Measurements from ENCODE around the gene ATG7.
"Not testable (repeated sequence)": the region's sequence is repeated elsewhere in the genome, so short reads cannot be mapped to it uniquely, and the experiment has no call there.

The ATG7 gene

DNA sequence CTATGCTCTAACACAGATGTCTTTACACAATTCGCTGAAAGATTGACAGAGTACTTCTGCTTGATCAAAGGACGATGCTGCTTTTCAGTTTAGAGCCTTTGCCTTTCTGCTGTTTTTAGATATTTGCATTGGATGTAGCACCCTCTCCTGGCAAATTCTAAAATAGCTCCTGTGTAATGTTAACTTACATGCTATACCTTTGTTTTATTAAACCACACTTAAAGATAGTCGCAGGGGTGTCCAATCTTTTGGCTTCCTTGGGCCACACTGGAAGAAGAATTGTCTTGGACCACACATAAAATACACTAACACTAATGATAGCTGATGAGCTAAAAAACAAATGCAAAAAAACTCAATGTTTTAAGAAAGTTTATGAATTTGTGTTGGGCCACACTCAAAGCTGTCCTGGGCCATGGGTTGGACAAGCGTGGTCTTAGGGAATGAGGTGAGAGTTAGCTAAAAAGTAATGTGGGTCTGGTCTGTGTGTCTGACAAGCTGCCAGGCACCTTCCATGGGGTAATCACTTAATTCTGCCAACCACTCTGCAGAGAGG lies 62.9 kb downstream of the ATG7 start:
- no peaks in the 10 kb centered on the region for H3K36me3 ChIP-seq (ENCODE audit: insufficient read depth, low read length)
- H3K9me3 ChIP-seq (ENCODE audit: low read depth, low read length), result no peaks in the 10 kb centered on the region
- H3K9ac ChIP-seq (ENCODE audit: insufficient read length), result no peak overlapping the region
- peak; percentile 12 for DNase-seq (ENCODE audit: low read depth, low spot score)
- TF ChIP-seq EZH2 (IDR thresholded peaks at IDR 0.05), result no peak
- no peak for TF ChIP-seq POLR2AphosphoS5 (IDR thresholded peaks at IDR 0.05; ENCODE audit: borderline replicate concordance, low read depth, low read length)
- no peak for TF ChIP-seq FOXP2 (optimal IDR thresholded peaks at IDR 0.05; ENCODE audit: control extremely low read depth, extremely low read length, insufficient read depth)
- no peak overlapping the region for H3K4me3 ChIP-seq
- no peak overlapping the region for H3K27ac ChIP-seq

DNA sequence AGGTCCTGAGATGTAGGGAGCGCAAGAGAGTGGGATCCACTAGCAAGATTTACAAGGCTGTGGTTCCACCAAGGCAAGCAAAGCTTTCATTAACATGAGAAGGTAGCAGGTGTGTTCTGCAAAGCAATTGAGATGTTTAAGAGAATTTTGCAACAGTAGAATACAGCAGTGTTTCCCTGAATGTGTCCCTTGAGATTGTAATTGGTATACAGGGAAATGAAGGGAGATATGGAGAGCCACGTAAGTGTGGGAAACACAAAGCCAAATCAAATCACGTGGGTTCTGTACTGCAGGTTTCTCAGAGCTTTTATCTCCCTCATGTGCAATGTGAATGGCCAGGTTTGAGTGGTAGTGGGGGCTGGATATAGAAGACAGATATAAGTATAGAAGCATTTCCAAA lies 67.3 kb downstream of the ATG7 start:
- Histone ChIP-seq H3K9me3 (ENCODE audit: low read depth, low read length) (no peaks in the 10 kb centered on the region), H3K36me3 (ENCODE audit: insufficient read depth, low read length) (no peaks in the 10 kb centered on the region), H3K27ac (no peak overlapping the region), H3K9ac (ENCODE audit: insufficient read length) (no peak overlapping the region), H3K4me3 (no peak overlapping the region)
- TF ChIP-seq EZH2 (IDR thresholded peaks at IDR 0.05) (no peak), POLR2AphosphoS5 (IDR thresholded peaks at IDR 0.05; ENCODE audit: borderline replicate concordance, low read depth, low read length) (no peak), FOXP2 (optimal IDR thresholded peaks at IDR 0.05; ENCODE audit: control extremely low read depth, extremely low read length, insufficient read depth) (no peak)
- no peak for DNase-seq (ENCODE audit: low read depth, low spot score)

DNA sequence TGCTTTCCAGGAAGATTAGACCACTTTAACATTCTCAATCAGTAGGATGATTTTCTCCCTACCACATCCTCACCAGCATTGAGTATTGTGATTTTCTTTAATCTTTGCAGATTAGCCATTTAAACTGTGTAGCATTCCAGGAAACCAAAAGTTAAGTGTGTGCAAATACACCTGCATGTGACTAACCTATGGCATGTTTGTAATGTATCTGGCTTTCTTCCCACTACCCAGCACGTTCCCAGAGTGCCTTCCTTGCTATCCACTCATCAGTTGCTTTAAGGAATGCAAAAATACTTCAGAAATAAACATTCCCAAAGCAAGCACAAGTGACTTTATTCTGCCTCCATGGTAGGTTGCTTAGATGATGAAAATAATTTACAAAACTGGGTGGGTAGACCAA lies 74.2 kb downstream of the ATG7 start:
- H3K4me3 ChIP-seq, result no peak overlapping the region
- no peak for DNase-seq (ENCODE audit: low read depth, low spot score)
- peaks cover 8% of the 10 kb centered on the region; the same call in 1 of the 2 replicates for H3K36me3 ChIP-seq (ENCODE audit: insufficient read depth, low read length)
- TF ChIP-seq EZH2 (IDR thresholded peaks at IDR 0.05) (no peak), FOXP2 (optimal IDR thresholded peaks at IDR 0.05; ENCODE audit: control extremely low read depth, extremely low read length, insufficient read depth) (no peak), POLR2AphosphoS5 (IDR thresholded peaks at IDR 0.05; ENCODE audit: borderline replicate concordance, low read depth, low read length) (no peak)
- no peak overlapping the region for H3K27ac ChIP-seq
- no peaks in the 10 kb centered on the region for H3K9me3 ChIP-seq (ENCODE audit: low read depth, low read length)
- no peak overlapping the region for H3K9ac ChIP-seq (ENCODE audit: insufficient read length)

DNA sequence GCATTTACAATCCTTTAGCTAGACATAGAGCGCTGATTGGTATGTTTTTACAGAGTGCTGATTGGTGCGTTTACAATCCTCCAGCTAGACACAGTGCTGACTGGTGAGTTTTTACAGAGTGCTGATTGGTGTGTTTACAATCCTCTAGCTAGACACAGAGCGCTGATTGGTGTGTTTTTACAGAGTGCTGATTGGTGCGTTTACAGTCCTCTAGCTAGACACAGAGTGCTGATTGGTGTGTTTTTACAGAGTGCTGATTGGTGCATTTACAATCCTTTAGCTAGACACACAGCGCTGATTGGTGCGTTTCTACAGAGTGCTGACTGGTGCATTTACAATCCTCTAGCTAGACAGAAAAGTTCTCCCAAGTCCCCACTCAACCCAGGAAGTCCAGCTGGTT lies 76.7 kb downstream of the ATG7 start:
- not testable (repeated sequence) for H3K4me3 ChIP-seq; DNase-seq (ENCODE audit: low read depth, low spot score); H3K9me3 ChIP-seq (ENCODE audit: low read depth, low read length); H3K9ac ChIP-seq (ENCODE audit: insufficient read length); H3K36me3 ChIP-seq (ENCODE audit: insufficient read depth, low read length); H3K27ac ChIP-seq

DNA sequence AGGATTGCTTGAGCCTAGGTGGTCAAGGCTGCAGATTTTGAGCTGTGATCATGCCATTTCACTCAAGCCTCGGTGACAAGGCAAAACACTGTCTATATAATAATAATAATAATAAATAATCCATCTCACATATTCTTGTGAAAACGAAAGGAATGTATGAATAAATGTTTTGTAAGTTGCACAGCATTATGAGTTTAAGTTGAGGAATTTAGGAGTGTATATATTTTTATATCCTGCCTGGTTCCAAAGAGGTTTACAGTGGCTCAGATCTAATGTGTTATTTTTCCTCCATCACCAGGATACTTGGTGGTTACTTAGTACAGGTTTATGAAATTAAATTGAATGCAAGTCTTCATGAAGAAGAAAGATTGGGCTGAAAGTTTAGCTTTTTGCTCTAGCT lies 77.2 kb downstream of the ATG7 start:
- no peak overlapping the region for H3K4me3 ChIP-seq
- DNase-seq (ENCODE audit: low read depth, low spot score), result no peak
- TF ChIP-seq FOXP2 (optimal IDR thresholded peaks at IDR 0.05; ENCODE audit: control extremely low read depth, extremely low read length, insufficient read depth) (no peak), EZH2 (IDR thresholded peaks at IDR 0.05) (no peak), POLR2AphosphoS5 (IDR thresholded peaks at IDR 0.05; ENCODE audit: borderline replicate concordance, low read depth, low read length) (no peak)
- H3K27ac ChIP-seq, result no peak overlapping the region
- no peak overlapping the region for H3K9ac ChIP-seq (ENCODE audit: insufficient read length)
- H3K36me3 ChIP-seq (ENCODE audit: insufficient read depth, low read length), result peaks cover 8% of the 10 kb centered on the region; the same call in 1 of the 2 replicates
- no peaks in the 10 kb centered on the region for H3K9me3 ChIP-seq (ENCODE audit: low read depth, low read length)

DNA sequence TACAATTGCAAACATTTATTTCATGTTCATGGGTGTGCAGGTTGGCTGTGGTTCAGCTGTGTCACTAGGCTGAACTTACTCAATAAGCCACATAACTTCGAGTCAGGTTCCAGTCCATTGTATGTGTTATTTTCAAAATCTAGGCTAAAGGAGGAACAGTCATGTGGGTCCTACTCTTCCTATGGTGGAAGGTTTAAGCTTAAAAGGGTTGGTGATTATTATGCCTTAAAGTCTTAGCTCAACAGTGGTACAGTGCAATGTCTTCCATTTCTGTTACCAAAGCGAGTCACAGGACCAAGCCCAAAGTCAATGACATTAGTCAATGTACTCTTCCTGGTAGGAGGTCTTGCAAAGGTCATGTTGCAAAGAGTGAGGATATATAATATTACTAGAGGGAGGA lies 78.2 kb downstream of the ATG7 start:
- peaks cover 8% of the 10 kb centered on the region; the same call in 1 of the 2 replicates for H3K36me3 ChIP-seq (ENCODE audit: insufficient read depth, low read length)
- no peak overlapping the region for H3K9ac ChIP-seq (ENCODE audit: insufficient read length)
- TF ChIP-seq FOXP2 (optimal IDR thresholded peaks at IDR 0.05; ENCODE audit: control extremely low read depth, extremely low read length, insufficient read depth) (no peak), EZH2 (IDR thresholded peaks at IDR 0.05) (no peak), POLR2AphosphoS5 (IDR thresholded peaks at IDR 0.05; ENCODE audit: borderline replicate concordance, low read depth, low read length) (no peak)
- H3K27ac ChIP-seq, result no peak overlapping the region
- no peaks in the 10 kb centered on the region for H3K9me3 ChIP-seq (ENCODE audit: low read depth, low read length)
- no peak for DNase-seq (ENCODE audit: low read depth, low spot score)
- no peak overlapping the region for H3K4me3 ChIP-seq

DNA sequence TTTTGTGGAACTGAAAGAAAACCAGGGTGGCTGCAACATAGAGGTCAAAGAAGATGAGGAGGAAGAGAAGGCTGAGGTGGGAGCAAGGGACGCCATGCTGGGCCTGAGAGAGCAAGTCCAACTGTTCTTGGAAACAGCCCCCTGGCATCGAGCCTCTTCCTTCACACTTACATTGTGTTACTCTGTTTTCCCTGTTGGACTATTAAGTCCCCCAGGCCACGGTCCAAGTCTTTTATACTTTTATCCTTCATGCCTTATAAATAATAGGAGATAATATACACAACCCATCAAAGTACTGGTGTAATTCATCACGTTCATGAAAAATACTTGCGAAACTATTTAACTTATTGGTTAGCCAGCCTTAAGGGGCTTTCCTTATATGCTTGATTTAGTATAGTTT lies 79.3 kb downstream of the ATG7 start:
- Histone ChIP-seq H3K9ac (ENCODE audit: insufficient read length) (no peak overlapping the region), H3K9me3 (ENCODE audit: low read depth, low read length) (no peaks in the 10 kb centered on the region), H3K27ac (no peak overlapping the region), H3K4me3 (no peak overlapping the region), H3K36me3 (ENCODE audit: insufficient read depth, low read length) (peaks cover 8% of the 10 kb centered on the region; the same call in 1 of the 2 replicates)
- TF ChIP-seq EZH2 (IDR thresholded peaks at IDR 0.05) (no peak), FOXP2 (optimal IDR thresholded peaks at IDR 0.05; ENCODE audit: control extremely low read depth, extremely low read length, insufficient read depth) (no peak)
- no peak for DNase-seq (ENCODE audit: low read depth, low spot score)

DNA sequence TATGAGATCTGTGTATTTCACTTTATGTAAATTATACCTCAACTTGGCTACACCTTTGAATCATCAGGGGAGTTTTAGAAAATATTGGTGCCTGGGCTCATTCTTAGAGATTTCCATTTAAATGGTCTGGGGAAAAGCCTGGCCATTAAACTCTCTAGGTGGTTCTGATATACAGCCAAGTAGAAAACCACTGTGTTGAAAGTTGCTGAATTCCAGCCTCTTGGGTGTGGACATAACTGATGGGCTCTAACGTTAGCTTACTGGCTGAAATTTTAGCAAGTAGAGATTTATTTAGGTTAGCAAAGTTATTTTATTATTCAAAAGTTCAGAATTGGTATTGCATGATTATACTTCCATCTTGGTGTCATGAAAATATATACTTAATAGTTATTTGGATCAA lies 84.1 kb downstream of the ATG7 start:
- no peak for DNase-seq (ENCODE audit: low read depth, low spot score)
- no peak overlapping the region for H3K9ac ChIP-seq (ENCODE audit: insufficient read length)
- no peak overlapping the region for H3K27ac ChIP-seq
- no peak for TF ChIP-seq FOXP2 (optimal IDR thresholded peaks at IDR 0.05; ENCODE audit: control extremely low read depth, extremely low read length, insufficient read depth)
- no peak for TF ChIP-seq POLR2AphosphoS5 (IDR thresholded peaks at IDR 0.05; ENCODE audit: borderline replicate concordance, low read depth, low read length)
- TF ChIP-seq EZH2 (IDR thresholded peaks at IDR 0.05), result no peak
- H3K4me3 ChIP-seq, result no peak overlapping the region
- peaks cover 5% of the 10 kb centered on the region; the same call in 1 of the 2 replicates for H3K36me3 ChIP-seq (ENCODE audit: insufficient read depth, low read length)
- no peaks in the 10 kb centered on the region for H3K9me3 ChIP-seq (ENCODE audit: low read depth, low read length)

DNA sequence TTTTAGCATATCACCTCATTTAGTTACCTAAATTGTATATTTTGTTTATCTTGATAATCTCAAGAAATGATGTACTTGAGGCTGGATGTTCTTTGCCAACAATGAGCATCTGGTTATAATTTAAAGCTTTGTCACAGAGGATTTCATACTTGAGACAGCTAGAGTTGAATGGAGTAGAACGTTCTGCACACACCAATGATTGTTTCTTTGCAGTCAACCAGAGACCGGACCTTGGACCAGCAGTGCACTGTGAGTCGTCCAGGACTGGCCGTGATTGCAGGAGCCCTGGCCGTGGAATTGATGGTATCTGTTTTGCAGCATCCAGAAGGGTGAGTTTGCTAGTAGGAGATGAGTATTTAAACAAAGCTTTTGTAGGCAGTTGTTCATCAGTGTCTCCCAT lies 90.4 kb downstream of the ATG7 start:
- DNase-seq (ENCODE audit: low read depth, low spot score), result no peak

More for the DNA sequence above, 90.4 kb downstream of the ATG7 start:
- no peak for TF ChIP-seq POLR2AphosphoS5 (IDR thresholded peaks at IDR 0.05; ENCODE audit: borderline replicate concordance, low read depth, low read length)
- TF ChIP-seq FOXP2 (optimal IDR thresholded peaks at IDR 0.05; ENCODE audit: control extremely low read depth, extremely low read length, insufficient read depth), result no peak
- TF ChIP-seq EZH2 (IDR thresholded peaks at IDR 0.05), result no peak
- H3K4me3 ChIP-seq, result no peak overlapping the region
- no peak overlapping the region for H3K9ac ChIP-seq (ENCODE audit: insufficient read length)
- H3K36me3 ChIP-seq (ENCODE audit: insufficient read depth, low read length), result peaks cover 5% of the 10 kb centered on the region; the same call in 1 of the 2 replicates
- H3K27ac ChIP-seq, result no peak overlapping the region
- no peaks in the 10 kb centered on the region for H3K9me3 ChIP-seq (ENCODE audit: low read depth, low read length)

Measured in SK-N-MC (cell line).